Panc1 (cell line): ENCODE results near the gene CHRNB4. TPM values are rescaled to one million over a fixed set of nuclear protein-coding genes. Genes with fewer than 3 reads are reported as not detected.

Experiments used
- ATAC-seq: fragments of 200-7000 bp; cut with Tn5 transposase; 2 replicates; pipeline ENCODE4 v1.9.1; 2020; ENCODE audit warnings: mild to moderate bottlenecking, moderate library complexity
- BruUV-seq: library from RNA; stranded (reverse); fragments of 400-500 nt; replicated peaks from 2 replicates; lab custom pipeline; 2021; lab: Mats Ljungman, UMichigan
- CTCF ChIA-PET: fragments of 300-600 bp; sonication (Branson Sonifier 250); formaldehyde crosslinking; loops from one replicate; lab custom pipeline; 2022; ENCODE audit warnings: antibody characterized with exemption; lab: Charles Lee
- POLR2A ChIA-PET: fragments of 300-600 bp; sonication (Branson Sonifier 250); formaldehyde crosslinking; loops from one replicate; lab custom pipeline; 2022; ENCODE audit warnings: antibody characterized with exemption; lab: Charles Lee
- DNase-seq: peaks from one replicate; pipeline ENCODE4 v3.0.0-alpha.2; 2010; ENCODE audit warnings: low read depth, low spot score
- H3K27ac ChIP-seq: 2 replicates; pipeline ENCODE4 v1.5.1; 2011; ENCODE audit warnings: mild to moderate bottlenecking, low read length, inconsistent platforms
- H3K27me3 ChIP-seq: fragments of 200-500 bp; sonication (Bioruptor generic); 2 replicates; pipeline ENCODE4 v1.6.0; 2014; ENCODE audit warnings: low read length, inconsistent platforms; ENCODE audit not compliant: control insufficient read depth, insufficient read depth
- H3K36me3 ChIP-seq: fragments of 200-500 bp; sonication (Bioruptor generic); 2 replicates; pipeline ENCODE4 v1.5.1; 2014; ENCODE audit warnings: inconsistent platforms, mild to moderate bottlenecking, low read length, moderate library complexity; ENCODE audit not compliant: control insufficient read depth, insufficient read depth
- H3K4me1 ChIP-seq: 2 replicates; pipeline ENCODE4 v1.5.1; 2011; ENCODE audit warnings: inconsistent platforms, mild to moderate bottlenecking, low read length, moderate library complexity; ENCODE audit not compliant: control insufficient read depth, insufficient read depth
- H3K4me3 ChIP-seq, 2 experiments: 2 replicates each; pipeline ENCODE4 v1.5.1; 2011 to 2012; ENCODE audit warnings: low read depth in 2 of 2, low read length in 2 of 2, mild to moderate bottlenecking in 2 of 2, inconsistent platforms in 1 of 2, moderate library complexity in 1 of 2
- H3K9me3 ChIP-seq: fragments of 200-500 bp; sonication (Bioruptor generic); 2 replicates; pipeline ENCODE4 v1.5.1; 2014; ENCODE audit warnings: low read depth, mild to moderate bottlenecking, inconsistent platforms, low read length, moderate library complexity; ENCODE audit not compliant: control insufficient read depth, insufficient read depth
- CTCF ChIP-seq: fragments of 450-650 bp; IDR thresholded peaks from 2 replicates; pipeline ENCODE4 v1.5.1; 2017; ENCODE audit warnings: mild to moderate bottlenecking
- POLR2AphosphoS5 ChIP-seq: IDR thresholded peaks from 2 replicates; pipeline ENCODE4 v1.6.1; 2012; ENCODE audit warnings: mild to moderate bottlenecking, low read depth, low read length, moderate library complexity
- REST ChIP-seq, 2 experiments: IDR thresholded peaks; 2 replicates each; pipeline ENCODE4 v1.6.1; 2011 to 2012; ENCODE audit warnings: low read depth in 2 of 2, control low read depth in 1 of 2, low read length in 1 of 2, mild to moderate bottlenecking in 1 of 2, moderate library complexity in 1 of 2; ENCODE audit not compliant: insufficient read depth in 1 of 2
- SIN3A ChIP-seq: IDR thresholded peaks from 2 replicates; pipeline ENCODE4 v1.6.1; 2012; ENCODE audit warnings: low read depth, mild to moderate bottlenecking, low read length, moderate library complexity, borderline replicate concordance; ENCODE audit not compliant: insufficient read depth
- TCF7L2 ChIP-seq: IDR thresholded peaks from 2 replicates; pipeline ENCODE4 v1.6.1; 2011; ENCODE audit warnings: mild to moderate bottlenecking, low read depth, low read length, inconsistent platforms
- in situ Hi-C: cut with HindIII; loops from 2 replicates; pipeline ENCODE4 v1.10.0; 2016; ENCODE audit warnings: low sequenced_read_pairs, low pct_unique_long_range_greater_than_20kb
- intact Hi-C: fragments of 100-400 bp; cut with micrococcal nuclease; formaldehyde crosslinking; loops from one replicate; pipeline ENCODE4 v1.10.0; 2022; ENCODE audit not compliant: unreplicated experiment
- total RNA-seq: library from RNA; stranded (reverse); gene quantifications from one replicate; pipeline ENCODE4 v1.2.1, GENCODE V29; 2021; ENCODE audit not compliant: unreplicated experiment

CHRNB4 gene
- total RNA-seq, 1 experiment from 2014 or later, result not detected

- TF ChIP-seq REST (IDR thresholded peaks at IDR 0.05; ENCODE audit: insufficient read depth in 1 of 2, low read depth in 2 of 2, low read length in 1 of 2) (no peak), POLR2AphosphoS5 (no peak), CTCF (no peak), SIN3A (no peak), TCF7L2 (no peak)
- no TSS peak for BruUV-seq
- Histone ChIP-seq H3K4me1 (no peaks in the 10 kb centered on the region), H3K27ac (no peak overlapping the region), H3K27me3 (peaks cover 4% of the 10 kb centered on the region; the same call in 1 of the 2 replicates), H3K4me3 (no peak overlapping the region), H3K36me3 (no peaks in the 10 kb centered on the region), H3K9me3 (no peaks in the 10 kb centered on the region)
- DNase-seq (no peak), ATAC-seq (no peak)
- CTCF ChIA-PET, result interaction anchor here (1.4 kb wide), 1 partner anchor 12 kb away, joined by 4 read pairs; no protein-coding TSS in a partner anchor
- intact Hi-C loops, result no loop called here
- in situ Hi-C loops, result no loop called here
- POLR2A ChIA-PET, result no interaction called here
These were observed 14.5 kb downstream of the CHRNB4 start for GRCh38 chr15:78626381-78626995.

- no TSS peak for BruUV-seq
- DNase-seq, result no peak
- intact Hi-C loops, result no loop called here
- H3K27me3 ChIP-seq, result peaks cover 4% of the 10 kb centered on the region
- H3K4me3 ChIP-seq, result no peak overlapping the region
- no peak for ATAC-seq
- POLR2A ChIA-PET, result interaction anchor here (0.7 kb wide), 1 partner anchor 42 kb away, joined by 3 read pairs; no protein-coding TSS in a partner anchor
- H3K36me3 ChIP-seq, result no peaks in the 10 kb centered on the region
- H3K4me1 ChIP-seq, result no peaks in the 10 kb centered on the region
- no peak overlapping the region for H3K27ac ChIP-seq
- in situ Hi-C loops, result no loop called here
- CTCF ChIA-PET, result no interaction called here
- TF ChIP-seq REST (IDR thresholded peaks at IDR 0.05; ENCODE audit: insufficient read depth in 1 of 2, low read depth in 2 of 2, low read length in 1 of 2) (no peak), POLR2AphosphoS5 (no peak), SIN3A (no peak), TCF7L2 (no peak), CTCF (no peak)
- no peaks in the 10 kb centered on the region for H3K9me3 ChIP-seq
These were observed 15.3 kb downstream of the CHRNB4 start for GRCh38 chr15:78625606-78626280.
